Measurements from ENCODE around the gene CELF5.

CELF5 gene

DNA sequence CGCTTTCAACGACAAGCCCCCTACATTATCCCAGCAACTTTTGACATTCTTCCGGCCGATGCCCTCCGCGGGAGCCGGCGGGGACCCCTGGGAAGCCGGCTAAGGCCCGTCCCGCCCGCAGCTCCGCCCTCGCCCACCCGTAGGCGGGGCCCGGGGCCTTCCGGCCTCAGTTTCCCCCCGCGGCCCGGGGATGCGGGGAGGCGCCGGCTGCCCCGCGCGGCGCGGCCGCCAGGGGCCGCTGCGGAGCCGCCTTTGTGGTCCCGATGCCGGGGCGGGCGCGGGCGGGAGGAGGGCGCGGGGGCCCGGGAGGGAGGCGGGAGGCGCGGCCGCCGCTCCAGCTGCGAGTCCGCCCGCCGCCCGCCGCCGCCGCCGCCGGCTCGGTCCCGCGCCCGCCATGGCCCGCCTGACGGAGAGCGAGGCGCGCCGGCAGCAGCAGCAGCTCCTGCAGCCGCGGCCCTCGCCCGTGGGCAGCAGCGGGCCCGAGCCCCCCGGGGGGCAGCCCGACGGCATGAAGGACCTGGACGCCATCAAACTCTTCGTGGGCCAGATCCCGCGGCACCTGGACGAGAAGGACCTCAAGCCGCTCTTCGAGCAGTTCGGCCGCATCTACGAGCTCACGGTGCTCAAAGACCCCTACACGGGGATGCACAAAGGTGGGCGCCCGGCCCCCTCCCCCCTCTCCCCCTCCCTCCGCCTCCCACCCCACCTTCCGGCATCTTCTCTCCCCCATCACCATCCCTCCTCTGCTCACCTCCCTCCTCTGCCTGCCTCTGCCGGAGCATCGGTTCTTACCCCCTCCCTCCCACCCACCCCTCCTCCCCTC lies at the start of gene CELF5:
CELF5 (plus strand) TSS at position 316 of the 823 bp plus-strand sequence; CDS start at position 395, 79 bp downstream.
- TF ChIP-seq BCL11B (tag by site-specific recombination; IDR thresholded peaks at IDR 0.05; ENCODE audit: low read depth) (no peak), ZNF610 (tag by site-specific recombination; IDR thresholded peaks at IDR 0.05; ENCODE audit: borderline replicate concordance) (no peak), ZBTB26 (tag by site-specific recombination; optimal IDR thresholded peaks at IDR 0.05) (peak; percentile 33), YY1 (tag by site-specific recombination; IDR thresholded peaks at IDR 0.05) (peak; percentile 20; the same call in 1 of the 2 replicates)
- H3K4me3 ChIP-seq (ENCODE audit: low read depth, low read length): peak within 1 kb of the TSS; percentile 33
- POLR2A ChIA-PET: no interaction called here
- H3K9me3 ChIP-seq (ENCODE audit: control insufficient read depth, insufficient read depth, low read depth, low read length): no peaks in the 10 kb centered on the region
- H3K27ac ChIP-seq (ENCODE audit: extremely low read depth, low read depth, low read length): no peak within 1 kb of the TSS
- no peaks in the 10 kb centered on the region for H3K36me3 ChIP-seq (ENCODE audit: control insufficient read depth in 2 of 2, insufficient read depth in 1 of 2, low read length in 2 of 2)
- CTCF ChIA-PET: interaction anchor here (0.6 to 2.9 kb wide), 8 partner anchors 9 to 268 kb away, joined by 3 to 12 read pairs (median 5); no protein-coding TSS in a partner anchor
- H3K4me1 ChIP-seq (ENCODE audit: control insufficient read depth, insufficient read depth, low read length): no peaks in the 10 kb centered on the region

DNA sequence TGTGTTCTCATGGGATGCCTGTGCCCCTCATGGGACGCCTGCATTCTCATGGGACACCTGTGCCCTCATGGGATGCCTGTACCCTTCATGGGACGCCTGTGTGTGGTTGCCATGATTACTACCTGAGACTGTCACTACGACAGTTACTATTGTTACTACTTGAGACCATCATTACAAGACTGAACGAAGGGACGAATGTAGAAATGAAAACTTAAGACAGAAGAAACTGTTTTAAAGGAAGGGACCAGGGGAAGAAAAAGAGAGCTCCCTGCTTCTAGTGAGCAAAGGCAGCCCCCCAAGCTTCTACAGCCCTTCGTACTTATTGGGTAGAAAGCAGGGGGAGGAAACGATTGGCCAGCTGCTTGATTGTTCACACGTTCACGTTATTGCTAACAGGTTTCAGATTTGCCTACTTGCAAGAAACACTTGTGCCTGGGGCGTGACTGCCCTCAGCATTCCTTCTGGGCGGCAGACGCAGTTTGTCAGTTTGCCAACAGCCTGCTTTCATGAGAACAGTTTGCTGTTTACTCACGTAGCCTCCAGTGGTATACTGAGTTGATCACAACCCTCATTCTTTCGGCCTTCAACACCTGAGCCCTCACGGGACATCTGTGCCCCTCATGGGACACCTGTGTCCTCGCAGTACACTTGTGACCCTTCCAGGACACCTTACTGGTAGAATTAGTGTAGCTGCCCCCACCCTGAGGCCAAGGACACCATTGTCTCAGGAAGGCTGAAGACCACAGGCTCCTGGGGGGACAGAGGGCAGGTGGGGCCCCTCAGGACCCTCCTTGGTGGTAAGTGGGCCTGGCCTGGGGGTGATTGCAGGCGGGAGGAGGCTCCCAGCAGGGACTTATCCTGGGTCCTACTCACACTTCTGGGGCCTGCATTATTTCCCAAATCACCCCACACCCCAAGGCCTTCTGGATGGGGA lies 48.4 kb upstream of the CELF5 start:
- Histone ChIP-seq H3K27ac (ENCODE audit: extremely low read depth, low read depth, low read length) (no peak overlapping the region), H3K9me3 (ENCODE audit: control insufficient read depth, insufficient read depth, low read depth, low read length) (no peaks in the 10 kb centered on the region), H3K4me1 (ENCODE audit: control insufficient read depth, insufficient read depth, low read length) (no peaks in the 10 kb centered on the region), H3K4me3 (ENCODE audit: low read depth, low read length) (no peak overlapping the region), H3K36me3 (ENCODE audit: control insufficient read depth in 2 of 2, insufficient read depth in 1 of 2, low read length in 2 of 2) (no peaks in the 10 kb centered on the region)
- ChIA-PET POLR2A (no interaction called here), CTCF (interaction anchor here (0.5 kb wide), 1 partner anchor 13 kb away, joined by 6 read pairs; no protein-coding TSS in a partner anchor)
- TF ChIP-seq ZBTB20 (tag by site-specific recombination; IDR thresholded peaks at IDR 0.05): peak; percentile 19; the same call in 1 of the 2 replicates
- TF ChIP-seq ZNF202 (tag by site-specific recombination; IDR thresholded peaks at IDR 0.05; ENCODE audit: borderline replicate concordance): no peak
- no peak for TF ChIP-seq KLF8 (tag by site-specific recombination; IDR thresholded peaks at IDR 0.05)
- TF ChIP-seq HIC1 (tag by site-specific recombination; IDR thresholded peaks at IDR 0.05): peak; percentile 14; the same call in 1 of the 2 replicates
- TF ChIP-seq SCRT1 (tag by site-specific recombination; IDR thresholded peaks at IDR 0.05; ENCODE audit: borderline replicate concordance): 0 out of 2 replicates have a peak, but pooled peaks have one; percentile 31
- no peak for TF ChIP-seq BCL11A (tag by site-specific recombination; IDR thresholded peaks at IDR 0.05; ENCODE audit: low read depth)
- TF ChIP-seq, protein P1, sequence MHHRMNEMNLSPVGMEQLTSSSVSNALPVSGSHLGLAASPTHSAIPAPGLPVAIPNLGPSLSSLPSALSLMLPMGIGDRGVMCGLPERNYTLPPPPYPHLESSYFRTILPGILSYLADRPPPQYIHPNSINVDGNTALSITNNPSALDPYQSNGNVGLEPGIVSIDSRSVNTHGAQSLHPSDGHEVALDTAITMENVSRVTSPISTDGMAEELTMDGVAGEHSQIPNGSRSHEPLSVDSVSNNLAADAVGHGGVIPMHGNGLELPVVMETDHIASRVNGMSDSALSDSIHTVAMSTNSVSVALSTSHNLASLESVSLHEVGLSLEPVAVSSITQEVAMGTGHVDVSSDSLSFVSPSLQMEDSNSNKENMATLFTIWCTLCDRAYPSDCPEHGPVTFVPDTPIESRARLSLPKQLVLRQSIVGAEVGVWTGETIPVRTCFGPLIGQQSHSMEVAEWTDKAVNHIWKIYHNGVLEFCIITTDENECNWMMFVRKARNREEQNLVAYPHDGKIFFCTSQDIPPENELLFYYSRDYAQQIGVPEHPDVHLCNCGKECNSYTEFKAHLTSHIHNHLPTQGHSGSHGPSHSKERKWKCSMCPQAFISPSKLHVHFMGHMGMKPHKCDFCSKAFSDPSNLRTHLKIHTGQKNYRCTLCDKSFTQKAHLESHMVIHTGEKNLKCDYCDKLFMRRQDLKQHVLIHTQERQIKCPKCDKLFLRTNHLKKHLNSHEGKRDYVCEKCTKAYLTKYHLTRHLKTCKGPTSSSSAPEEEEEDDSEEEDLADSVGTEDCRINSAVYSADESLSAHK (tag by site-specific recombination; IDR thresholded peaks at IDR 0.05): no peak
- TF ChIP-seq ZNF184 (tag by site-specific recombination; IDR thresholded peaks at IDR 0.05): no peak
- TF ChIP-seq ZNF555 (tag by site-specific recombination; conservative IDR thresholded peaks at IDR 0.05): no peak
- no peak for TF ChIP-seq REPIN1 (tag by site-specific recombination; IDR thresholded peaks at IDR 0.05; ENCODE audit: low read depth)
- peak; percentile 39; the same call in 1 of the 2 replicates for TF ChIP-seq KLF1 (tag by site-specific recombination; IDR thresholded peaks at IDR 0.05)
- no peak for TF ChIP-seq ZSCAN16 (tag by site-specific recombination; IDR thresholded peaks at IDR 0.05)
- no peak for TF ChIP-seq ZNF621 (tag by site-specific recombination; IDR thresholded peaks at IDR 0.05)
- TF ChIP-seq, protein P2, sequence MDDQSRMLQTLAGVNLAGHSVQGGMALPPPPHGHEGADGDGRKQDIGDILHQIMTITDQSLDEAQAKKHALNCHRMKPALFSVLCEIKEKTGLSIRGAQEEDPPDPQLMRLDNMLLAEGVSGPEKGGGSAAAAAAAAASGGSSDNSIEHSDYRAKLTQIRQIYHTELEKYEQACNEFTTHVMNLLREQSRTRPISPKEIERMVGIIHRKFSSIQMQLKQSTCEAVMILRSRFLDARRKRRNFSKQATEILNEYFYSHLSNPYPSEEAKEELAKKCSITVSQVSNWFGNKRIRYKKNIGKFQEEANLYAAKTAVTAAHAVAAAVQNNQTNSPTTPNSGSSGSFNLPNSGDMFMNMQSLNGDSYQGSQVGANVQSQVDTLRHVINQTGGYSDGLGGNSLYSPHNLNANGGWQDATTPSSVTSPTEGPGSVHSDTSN (CRISPR knock-in tag; IDR thresholded peaks at IDR 0.05): no peak
- no peak for TF ChIP-seq ZNF600 (tag by site-specific recombination; IDR thresholded peaks at IDR 0.05)
- peak; percentile 81 for TF ChIP-seq ZNF266 (tag by site-specific recombination; IDR thresholded peaks at IDR 0.05; ENCODE audit: low read depth)
- TF ChIP-seq ZNF521 (tag by site-specific recombination; IDR thresholded peaks at IDR 0.05): no peak
- no peak for TF ChIP-seq AEBP2 (tag by site-specific recombination; IDR thresholded peaks at IDR 0.05; ENCODE audit: borderline replicate concordance)
